HG03280 (cell line): ENCODE results near the gene RPH3AL.

Experiments
- ATAC-seq: cut with Tn5 transposase; IDR thresholded peaks from one replicate; pipeline ENCODE4 v1.9.1; 2021; ENCODE audit warnings: mild to moderate bottlenecking, moderate library complexity; ENCODE audit not compliant: unreplicated experiment

The RPH3AL gene

GRCh38 chr17:163514-164098 lies 189.0 kb downstream of the RPH3AL start:
- ATAC-seq, result no peak

- no peak for ATAC-seq
These were observed 189.9 kb downstream of the RPH3AL start for GRCh38 chr17:162689-163088.
